CD14-positive monocyte (primary cell): ENCODE data around the gene NDST4. TPM values are rescaled to one million over a fixed set of nuclear protein-coding genes. Genes with fewer than 3 reads are reported as not detected.

Experiments used
- DNase-seq, 3 donors: peaks; one replicate each; pipeline ENCODE4 v3.0.0-alpha.2; 2011 to 2022
- H2AFZ ChIP-seq: 2 replicates; pipeline ENCODE4 v1.6.0; 2012; ENCODE audit warnings: mild to moderate bottlenecking, low read depth, low read length, inconsistent platforms; ENCODE audit not compliant: insufficient read depth, poor library complexity, severe bottlenecking
- H3K27ac ChIP-seq, 2 donors: 1 replicate in 1 of 2; 2 replicates in 1 of 2; pipeline ENCODE4 v1.5.1; 2012 to 2013; ENCODE audit warnings: low read length in 2 of 2, control low read depth in 1 of 2, inconsistent platforms in 1 of 2, low read depth in 1 of 2, mild to moderate bottlenecking in 1 of 2
- H3K27me3 ChIP-seq, 2 donors: one replicate each; pipeline versions ENCODE4 v1.6.0 to v1.6.1; 2011 to 2013; ENCODE audit warnings: low read length in 2 of 2; ENCODE audit not compliant: control insufficient read depth in 2 of 2, insufficient read depth in 2 of 2
- H3K36me3 ChIP-seq, 2 donors: replicated peaks in 1 of 2; 1 replicate in 1 of 2; 2 replicates in 1 of 2; pipeline versions ENCODE4 v1.5.1 to v1.6.1; 2012 to 2013; ENCODE audit warnings: low read length in 2 of 2, control low read depth in 1 of 2, inconsistent platforms in 1 of 2, mild to moderate bottlenecking in 1 of 2; ENCODE audit not compliant: insufficient read depth in 2 of 2, control insufficient read depth in 1 of 2
- H3K4me1 ChIP-seq, 2 donors: 1 replicate in 1 of 2; 2 replicates in 1 of 2; pipeline versions ENCODE4 v1.5.1 to v1.6.1; 2012 to 2013; ENCODE audit warnings: low read length in 2 of 2, control low read depth in 1 of 2, inconsistent platforms in 1 of 2, mild to moderate bottlenecking in 1 of 2, moderate library complexity in 1 of 2; ENCODE audit not compliant: insufficient read depth in 2 of 2, control insufficient read depth in 1 of 2
- H3K4me2 ChIP-seq: replicated peaks from 2 replicates; pipeline ENCODE3; 2012; ENCODE audit warnings: low read length, moderate library complexity, mild to moderate bottlenecking; ENCODE audit not compliant: poor library complexity, severe bottlenecking; ENCODE audit errors: extremely low read depth
- H3K4me3 ChIP-seq, 3 experiments: fragments of 200-600 bp in 1 of 3; sonication (generic) in 1 of 3; replicated peaks in 1 of 3; 1 replicate in 2 of 3; 2 replicates in 1 of 3; pipeline ENCODE4 v1.5.1; 2011 to 2013; ENCODE audit warnings: low read length in 3 of 3, mild to moderate bottlenecking in 3 of 3, control low read depth in 2 of 3, low read depth in 2 of 3, inconsistent platforms in 1 of 3, moderate library complexity in 1 of 3
- H3K79me2 ChIP-seq: 2 replicates; pipeline ENCODE4 v1.6.0; 2012; ENCODE audit warnings: mild to moderate bottlenecking, control low read depth, inconsistent platforms, low read length, moderate library complexity; ENCODE audit not compliant: insufficient read depth
- H3K9ac ChIP-seq: 2 replicates; pipeline ENCODE4 v1.6.0; 2017; ENCODE audit warnings: low read length, mild to moderate bottlenecking; ENCODE audit not compliant: insufficient read depth, poor library complexity, severe bottlenecking
- H3K9me3 ChIP-seq, 2 donors: replicated peaks in 1 of 2; 1 replicate in 1 of 2; 2 replicates in 1 of 2; pipeline versions ENCODE4 v1.5.1 to v1.6.1; 2012 to 2013; ENCODE audit warnings: low read length in 2 of 2, control low read depth in 1 of 2; ENCODE audit not compliant: control insufficient read depth in 1 of 2, insufficient read depth in 1 of 2
- H4K20me1 ChIP-seq: 2 replicates; pipeline ENCODE4 v1.6.0; 2012; ENCODE audit warnings: mild to moderate bottlenecking, low read length, control low read depth, moderate library complexity; ENCODE audit not compliant: insufficient read depth
- H3K27ac Mint-ChIP-seq, 7 donors: one replicate each; pipeline ENCODE4 v1.8.0; 2020; ENCODE audit warnings: mild to moderate bottlenecking in 7 of 7, mixed read lengths in 7 of 7, moderate library complexity in 6 of 7, inconsistent platforms in 2 of 7
- H3K27me3 Mint-ChIP-seq, 3 donors: one replicate each; pipeline ENCODE4 v1.8.0; 2021 to 2022; ENCODE audit warnings: low read depth in 3 of 3, mild to moderate bottlenecking in 3 of 3, mixed read lengths in 3 of 3, moderate library complexity in 3 of 3, inconsistent platforms in 1 of 3
- H3K36me3 Mint-ChIP-seq, 2 donors: one replicate each; pipeline ENCODE4 v1.8.0; 2020; ENCODE audit warnings: mixed read lengths in 2 of 2, inconsistent platforms in 1 of 2, mild to moderate bottlenecking in 1 of 2
- H3K4me1 Mint-ChIP-seq: one replicate; pipeline ENCODE4 v1.8.0; 2020; ENCODE audit warnings: mild to moderate bottlenecking, mixed read lengths
- H3K4me3 Mint-ChIP-seq, 2 donors: one replicate each; pipeline ENCODE4 v1.8.0; 2020; ENCODE audit warnings: mild to moderate bottlenecking in 2 of 2, mixed read lengths in 2 of 2, moderate library complexity in 1 of 2
- H3K9me3 Mint-ChIP-seq, 7 donors: one replicate each; pipeline ENCODE4 v1.8.0; 2020 to 2022; ENCODE audit warnings: mixed read lengths in 7 of 7, mild to moderate bottlenecking in 6 of 7, moderate library complexity in 6 of 7, inconsistent platforms in 2 of 7
- CTCF ChIP-seq: fragments of 200-600 bp; IDR thresholded peaks from one replicate; pipeline ENCODE4 v1.8.0; 2022; ENCODE audit warnings: antibody characterized with exemption, mild to moderate bottlenecking
- WGBS: methylation state at CpG from one replicate; pipeline ENCODE4 v1.1.5; 2013; ENCODE audit warnings: missing lambda C conversion rate; ENCODE audit not compliant: insufficient coverage; 5-methylcytosine and 5-hydroxymethylcytosine counted together
- intact Hi-C, 2 donors: fragments of 100-400 bp; cut with micrococcal nuclease; formaldehyde crosslinking; loops; one replicate each; pipeline versions ENCODE4 v1.15.0 to v1.15.1; 2023
- polyA plus RNA-seq, 3 donors: library from polyadenylated mRNA; depleted of rRNA in 1 of 3; unstranded in 2 of 3; stranded (reverse) in 1 of 3; fragments of 300-500 nt in 2 of 3; fragments of >200 nt in 1 of 3; fragmentation: Illumina TruSeq in 2 of 3; gene quantifications; 1 replicate in 2 of 3; 2 replicates in 1 of 3; pipeline ENCODE4 v1.2.3, GENCODE V29; 2012 to 2021

NDST4 gene
- polyA plus RNA-seq, 3 donors = not detected

- no peaks in the 10 kb centered on the region for H3K36me3 Mint-ChIP-seq
- Histone ChIP-seq H3K9ac (no peak overlapping the region), H3K4me2 (no peak overlapping the region), H3K4me1 (no peaks in the 10 kb centered on the region), H3K36me3 (no peaks in the 10 kb centered on the region), H3K9me3 (no peaks in the 10 kb centered on the region), H2AFZ (no peak overlapping the region), H4K20me1 (no peaks in the 10 kb centered on the region), H3K4me3 (no peak overlapping the region), H3K79me2 (no peaks in the 10 kb centered on the region), H3K27me3 (no peaks in the 10 kb centered on the region), H3K27ac (no peak overlapping the region)
- H3K4me3 Mint-ChIP-seq = no peak overlapping the region
- no peaks in the 10 kb centered on the region for H3K4me1 Mint-ChIP-seq
- peaks cover 0 to 2% (median 0%) of the 10 kb centered on the region in 7 donors for H3K9me3 Mint-ChIP-seq
- intact Hi-C loops = no loop called here
- WGBS = no CpG with 5 or more reads among the region's 1 CpG
- H3K27me3 Mint-ChIP-seq = no peaks in the 10 kb centered on the region
- H3K27ac Mint-ChIP-seq = no peak overlapping the region
- no peak for TF ChIP-seq CTCF
- no peak for DNase-seq
Observed at GRCh38 chr4:114815760-114816159, 297.7 kb downstream of the NDST4 start.

- Histone ChIP-seq H4K20me1 (no peaks in the 10 kb centered on the region), H3K79me2 (no peaks in the 10 kb centered on the region), H3K9me3 (no peaks in the 10 kb centered on the region), H3K9ac (no peak overlapping the region), H2AFZ (no peak overlapping the region), H3K4me1 (no peaks in the 10 kb centered on the region), H3K27me3 (no peaks in the 10 kb centered on the region), H3K36me3 (no peaks in the 10 kb centered on the region), H3K4me3 (no peak overlapping the region), H3K4me2 (no peak overlapping the region), H3K27ac (no peak overlapping the region)
- H3K9me3 Mint-ChIP-seq = peaks cover 0 to 2% (median 0%) of the 10 kb centered on the region in 7 donors
- no CpG with 5 or more reads among the region's 1 CpG for WGBS
- no peaks in the 10 kb centered on the region for H3K36me3 Mint-ChIP-seq
- TF ChIP-seq CTCF = no peak
- intact Hi-C loops = no loop called here
- no peaks in the 10 kb centered on the region for H3K27me3 Mint-ChIP-seq
- H3K4me3 Mint-ChIP-seq = no peak overlapping the region
- no peak for DNase-seq
- no peak overlapping the region for H3K27ac Mint-ChIP-seq
- no peaks in the 10 kb centered on the region for H3K4me1 Mint-ChIP-seq
Observed at GRCh38 chr4:114813961-114814360, 299.5 kb downstream of the NDST4 start.
